Uterus (tissue), 2 donors: Measurements from ENCODE around the gene HOXC12.

ENCODE experiments used
- CTCF ChIP-seq, 4 experiments: fragments of 200-600 bp in 2 of 4; fragments of 450-650 bp in 2 of 4; sonication (generic) in 2 of 4; IDR thresholded peaks; one replicate each; pipeline ENCODE4 v1.5.1; 2016 to 2019; ENCODE audit warnings: antibody characterized with exemption in 4 of 4, mild to moderate bottlenecking in 2 of 4, moderate library complexity in 1 of 4
- POLR2A ChIP-seq, 2 donors: fragments of 450-650 bp; IDR thresholded peaks; one replicate each; pipeline ENCODE4 v1.6.1; 2016; ENCODE audit warnings: antibody characterized with exemption in 2 of 2, mild to moderate bottlenecking in 1 of 2, moderate library complexity in 1 of 2

GRCh38 chr12:53932915-53933314 lies 21.8 kb upstream of the HOXC12 start:
- TF ChIP-seq POLR2A (IDR thresholded peaks at IDR 0.05) (no peak), CTCF (IDR thresholded peaks at IDR 0.05) (no peak)
